GM23338 (cell line): Measurements from ENCODE around the gene WFDC12.

Source experiments
- CREB1 ChIP-seq: fragments of 250-450 bp; sonication (Bioruptor Pico); IDR thresholded peaks from 2 replicates; pipeline ENCODE4 v1.5.0; 2020; ENCODE audit warnings: low read depth, mild to moderate bottlenecking, moderate library complexity
- EZH2 ChIP-seq: fragments of 200-600 bp; sonication (generic); IDR thresholded peaks from one replicate; pipeline ENCODE4 v1.8.0; 2017; ENCODE audit warnings: antibody characterized with exemption, mild to moderate bottlenecking, low read depth; ENCODE audit not compliant: unreplicated experiment
- NANOG ChIP-seq: IDR thresholded peaks from 2 replicates; pipeline ENCODE4 v1.6.1; 2016; ENCODE audit warnings: antibody characterized with exemption, borderline replicate concordance

- TF ChIP-seq NANOG: no peak
- TF ChIP-seq CREB1: no peak
- no peak for TF ChIP-seq EZH2
Measured at GRCh38 chr20:45164906-45165305, 40.6 kb upstream of the WFDC12 start.
